ENCODE data around the gene NCR1. TPM values are rescaled to one million over a fixed set of nuclear protein-coding genes. Genes with fewer than 3 reads are reported as not detected.
"Not testable (repeated sequence)": the region's sequence is repeated elsewhere in the genome, so short reads cannot be mapped to it uniquely, and the experiment has no call there.

Gene NCR1
- total RNA-seq, 1 donor from 2014 or later, result not detected

- not testable (repeated sequence) for DNase-seq (ENCODE audit: low read depth in 2 of 2)
Observed at GRCh38 chr19:54907899-54908298, 2.0 kb downstream of the NCR1 start.

DNA sequence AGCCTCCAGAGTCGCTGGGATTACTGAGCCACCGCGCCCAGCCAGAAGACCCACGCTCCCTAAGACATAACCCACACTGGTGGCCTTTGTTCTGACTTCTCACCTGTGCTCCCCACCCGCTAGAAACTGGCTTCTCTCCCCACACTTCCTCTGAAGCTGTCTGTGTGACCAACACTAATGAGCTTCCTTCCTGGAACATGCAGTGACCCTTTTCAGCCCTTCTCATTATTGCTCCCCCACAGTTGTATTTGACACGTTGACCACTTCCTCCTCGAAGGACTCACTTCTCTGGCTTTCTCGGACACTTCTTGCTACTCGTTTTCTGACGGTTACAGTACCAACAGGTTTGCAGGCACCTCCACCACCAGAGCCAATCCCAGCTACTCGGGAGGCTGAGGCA lies 10.9 kb downstream of the NCR1 start:
- no peak for DNase-seq (ENCODE audit: low read depth in 2 of 2)

DNA sequence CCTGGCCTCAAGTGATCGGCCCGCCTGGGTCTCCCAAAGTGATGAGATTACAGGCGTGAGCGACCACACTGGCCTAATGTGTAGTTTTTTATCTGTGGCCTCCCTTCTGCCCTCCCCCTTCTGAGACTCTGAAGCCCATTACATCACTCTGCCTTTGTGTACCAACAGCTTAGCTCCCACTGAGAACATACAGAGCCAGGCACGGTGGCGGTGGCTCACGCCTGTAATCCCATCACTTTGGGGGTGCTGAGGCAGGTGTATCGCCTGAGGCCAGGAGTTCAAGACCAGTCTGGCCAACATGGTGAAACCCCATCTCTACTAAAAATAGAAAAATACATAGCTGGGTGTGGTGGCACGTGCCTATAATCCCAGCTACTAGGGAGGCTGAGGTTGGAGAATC lies 12.6 kb downstream of the NCR1 start:
- no peak for DNase-seq (ENCODE audit: low read depth in 2 of 2)

GRCh38 chr19:54919646-54920563 lies 14.0 kb downstream of the NCR1 start:
- not testable (repeated sequence) for DNase-seq (ENCODE audit: low read depth in 2 of 2)

- no peak for DNase-seq (ENCODE audit: low read depth in 2 of 2)
Observed at GRCh38 chr19:54921082-54921481, 15.1 kb downstream of the NCR1 start.

GRCh38 chr19:54923276-54923675 lies 17.3 kb downstream of the NCR1 start:
- DNase-seq (ENCODE audit: low read depth in 2 of 2), result no peak

- no peak for DNase-seq (ENCODE audit: low read depth in 2 of 2)
Observed at GRCh38 chr19:54928299-54928698, 22.4 kb downstream of the NCR1 start.

GRCh38 chr19:54937926-54938325 lies 32.0 kb downstream of the NCR1 start:
- DNase-seq (ENCODE audit: low read depth in 2 of 2), result no peak

DNA sequence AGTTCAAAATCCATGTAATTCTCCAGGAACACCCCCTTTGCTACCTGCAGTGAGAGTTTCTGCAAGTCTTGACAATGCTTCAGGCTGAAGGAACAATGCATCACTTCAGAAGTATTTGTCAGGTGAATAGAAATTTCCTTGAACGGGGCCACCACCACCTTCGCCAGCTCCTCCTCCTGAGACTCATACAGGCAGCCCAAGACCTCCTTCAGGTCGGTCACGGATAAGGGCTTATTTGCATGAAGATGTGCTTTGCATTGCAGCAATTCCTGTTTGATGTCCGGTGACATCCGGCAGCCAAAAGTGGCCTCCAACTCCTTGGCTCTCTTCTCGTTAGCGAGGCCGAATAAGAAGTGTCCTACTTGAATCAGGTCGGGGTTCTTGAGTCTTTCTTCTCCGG lies 33.0 kb downstream of the NCR1 start:
- no peak for DNase-seq (ENCODE audit: low read depth in 2 of 2)

- not testable (repeated sequence) for DNase-seq (ENCODE audit: low read depth in 2 of 2)
Observed at GRCh38 chr19:54939538-54939937, 33.6 kb downstream of the NCR1 start.

GRCh38 chr19:54943772-54944361 lies 37.9 kb downstream of the NCR1 start:
- not testable (repeated sequence) for DNase-seq (ENCODE audit: low read depth in 2 of 2)

DNA sequence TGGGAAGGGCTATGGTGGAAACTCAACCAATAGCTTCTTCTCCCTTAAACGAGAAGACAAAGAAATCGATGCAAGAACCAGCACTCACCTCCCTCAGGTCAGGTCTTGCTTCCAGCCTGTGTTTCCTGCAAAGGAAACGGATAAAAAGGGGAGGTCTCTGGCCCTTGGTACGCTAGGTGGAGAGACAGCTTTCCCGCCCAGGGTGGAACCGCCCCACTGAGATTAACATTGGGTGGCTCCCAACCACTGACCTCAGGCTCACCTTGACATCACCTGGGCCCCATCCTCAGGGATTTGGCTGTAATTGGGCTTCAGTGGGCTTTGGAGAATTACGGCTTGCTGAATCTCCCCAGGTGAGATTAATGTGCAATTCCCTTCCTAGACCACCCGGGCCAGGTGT lies 41.4 kb downstream of the NCR1 start, which contains the start of gene NLRP7:
Gene NLRP7, minus strand, starts transcription at position 150 of the 400 bp plus-strand sequence.
- DNase-seq (ENCODE audit: low read depth in 2 of 2), result no peak

- no peak for DNase-seq (ENCODE audit: low read depth in 2 of 2)
Observed at GRCh38 chr19:54949412-54949811, 43.5 kb downstream of the NCR1 start.

GRCh38 chr19:54950580-54950979 lies 44.6 kb downstream of the NCR1 start:
- DNase-seq (ENCODE audit: low read depth in 2 of 2), result not testable (repeated sequence)

- DNase-seq (ENCODE audit: low read depth in 2 of 2), result no peak
Observed at GRCh38 chr19:54952591-54953344, 46.8 kb downstream of the NCR1 start.

GRCh38 chr19:54953345-54953713 lies 47.4 kb downstream of the NCR1 start:
- not testable (repeated sequence) for DNase-seq (ENCODE audit: low read depth in 2 of 2)

- no peak for DNase-seq (ENCODE audit: low read depth in 2 of 2)
Observed at GRCh38 chr19:54955376-54955775, 49.4 kb downstream of the NCR1 start.

- no peak for DNase-seq (ENCODE audit: low read depth in 2 of 2)
Observed at GRCh38 chr19:54959840-54960239, 53.9 kb downstream of the NCR1 start.
